HG03442 (cell line): ENCODE results near the gene CPNE8.
A peak's percentile ranks its signal among the peaks of the same experiment; 100 is the strongest.

Experiments
- ATAC-seq: cut with Tn5 transposase; IDR thresholded peaks from one replicate; pipeline ENCODE4 v1.9.1; 2021; ENCODE audit warnings: mild to moderate bottlenecking, moderate library complexity; ENCODE audit not compliant: unreplicated experiment

The CPNE8 gene

GRCh38 chr12:38905480-38906351, at the start of gene CPNE8:
TSS of gene CPNE8 (minus strand) at chr12:38905591. CDS start at chr12:38905534, 57 bp downstream.
- ATAC-seq = peak; percentile 50

- ATAC-seq = no peak
Observed at GRCh38 chr12:38954238-38954873, 49.0 kb upstream of the CPNE8 start.

- ATAC-seq = no peak
Observed at GRCh38 chr12:38949363-38949762, 44.0 kb upstream of the CPNE8 start.

- no peak for ATAC-seq
Observed at GRCh38 chr12:38934686-38935085, 29.3 kb upstream of the CPNE8 start.

GRCh38 chr12:38934078-38934584, 28.7 kb upstream of the CPNE8 start:
- ATAC-seq = no peak

- ATAC-seq = no peak
Observed at GRCh38 chr12:38932320-38932719, 26.9 kb upstream of the CPNE8 start.

GRCh38 chr12:38931461-38931860, 26.1 kb upstream of the CPNE8 start:
- ATAC-seq = no peak

- ATAC-seq = no peak
Observed at GRCh38 chr12:38930990-38931389, 25.6 kb upstream of the CPNE8 start.

- ATAC-seq = no peak
Observed at GRCh38 chr12:38926501-38926900, 21.1 kb upstream of the CPNE8 start.

- ATAC-seq = peak; percentile 94
Observed at GRCh38 chr12:38921025-38921677, 15.8 kb upstream of the CPNE8 start.

- no peak for ATAC-seq
Observed at GRCh38 chr12:38919191-38919590, 13.8 kb upstream of the CPNE8 start.

GRCh38 chr12:38915429-38916182, 10.2 kb upstream of the CPNE8 start:
- no peak for ATAC-seq

- no peak for ATAC-seq
Observed at GRCh38 chr12:38912116-38912515, 6.7 kb upstream of the CPNE8 start.

GRCh38 chr12:38911611-38912010, 6.2 kb upstream of the CPNE8 start:
- ATAC-seq = no peak

- ATAC-seq = no peak
Observed at GRCh38 chr12:38907201-38907923, 2.0 kb upstream of the CPNE8 start.

GRCh38 chr12:38906482-38907200, 1.2 kb upstream of the CPNE8 start:
- peak; percentile 54 for ATAC-seq

- ATAC-seq = peak; percentile 72
Observed at GRCh38 chr12:38904537-38905479, 583 bp downstream of the CPNE8 start.

GRCh38 chr12:38903596-38903995, 1.8 kb downstream of the CPNE8 start:
- no peak for ATAC-seq
